OCI-LY1 (cell line): ENCODE results near the gene MRPL41.
"Not testable (repeated sequence)": the region's sequence is repeated elsewhere in the genome, so short reads cannot be mapped to it uniquely, and the experiment has no call there.

Source experiments
- CTCF ChIP-seq: fragments of 200-600 bp; sonication (generic), shearing (Covaris generic); IDR thresholded peaks from 2 replicates; pipeline ENCODE4 v1.5.1; 2017; ENCODE audit warnings: mild to moderate bottlenecking, antibody characterized with exemption, low read length, moderate library complexity, mixed read lengths
- EZH2 ChIP-seq: fragments of 200-600 bp; sonication (generic), shearing (Covaris generic); IDR thresholded peaks from 2 replicates; pipeline ENCODE4 v1.8.0; 2017; ENCODE audit warnings: borderline replicate concordance, mixed run types, mild to moderate bottlenecking, antibody characterized with exemption, low read length, moderate library complexity, mixed read lengths

GRCh38 chr9:137596577-137596976, 44.9 kb downstream of the MRPL41 start:
- TF ChIP-seq CTCF, EZH2: not testable (repeated sequence)
